ENCODE measurements around the gene STKLD1. TPM values are rescaled to one million over a fixed set of nuclear protein-coding genes. Genes with fewer than 3 reads are reported as not detected.

STKLD1 gene
- total and polyA plus RNA-seq, 9 of the 15 experiments (the other 6 are each of a cell fraction or from before 2014, with no cell fraction given): 0.10 to 0.65 (median 0.33) TPM; not detected in 2

GRCh38 chr9:133335924-133336811 lies 40.0 kb upstream of the STKLD1 start, which contains the start of gene SURF6 (continued):
- TF ChIP-seq ZNF407 (IDR thresholded peaks at IDR 0.05; ENCODE audit: low read depth): no peak
- TF ChIP-seq KDM1A (IDR thresholded peaks at IDR 0.05): no peak
- TF ChIP-seq BRF2 (IDR thresholded peaks at IDR 0.05; ENCODE audit: borderline replicate concordance, insufficient read depth, insufficient read length): no peak
- TF ChIP-seq CTCF (IDR thresholded peaks at IDR 0.05 in 2 of 3, conservative IDR thresholded peaks at IDR 0.05 in 1 of 3; ENCODE audit: insufficient read depth in 2 of 3, low read depth in 1 of 3, low read length in 3 of 3): peak in 1 of 3 experiments; percentile 21; a peak in 1 of 6 replicates
- TF ChIP-seq MYBL2 (IDR thresholded peaks at IDR 0.05; ENCODE audit: low read depth): no peak
- TF ChIP-seq MYBL2 (CRISPR knock-in tag; IDR thresholded peaks at IDR 0.05; ENCODE audit: borderline replicate concordance): no peak
- TF ChIP-seq DLX4 (CRISPR knock-in tag; IDR thresholded peaks at IDR 0.05): no peak
- TF ChIP-seq ESRRA (IDR thresholded peaks at IDR 0.05; ENCODE audit: borderline replicate concordance, low read depth): peak; percentile 75; the same call in 1 of the 2 replicates
- TF ChIP-seq BCOR (IDR thresholded peaks at IDR 0.05): no peak
- TF ChIP-seq HLTF (IDR thresholded peaks at IDR 0.05): no peak; the same call in 1 of the 2 replicates
- no peak for TF ChIP-seq ZNF239 (CRISPR knock-in tag; IDR thresholded peaks at IDR 0.05)
- peak; percentile 71; the same call in 1 of the 2 replicates for TF ChIP-seq CREB1 (IDR thresholded peaks at IDR 0.05)
- peak; percentile 78 for TF ChIP-seq CREB1 (CRISPR knock-in tag; IDR thresholded peaks at IDR 0.05)
- TF ChIP-seq SOX6 (IDR thresholded peaks at IDR 0.05): peak; percentile 53; the same call in 1 of the 2 replicates
- no peak for TF ChIP-seq RFX5 (IDR thresholded peaks at IDR 0.05; ENCODE audit: low read depth, low read length)
- no peak for TF ChIP-seq ZNF696 (CRISPR knock-in tag; conservative IDR thresholded peaks at IDR 0.05)
- no peak for TF ChIP-seq ZNF780A (CRISPR knock-in tag; IDR thresholded peaks at IDR 0.05)

All from K562 (cell line).